HUES64 (cell line): Measurements from ENCODE around the gene DCBLD2.
"Not testable (repeated sequence)": the region's sequence is repeated elsewhere in the genome, so short reads cannot be mapped to it uniquely, and the experiment has no call there.

Source experiments
- H3K27ac ChIP-seq: 2 replicates; pipeline ENCODE4 v1.7.0; 2013; ENCODE audit warnings: low read depth, low read length, inconsistent platforms
- H3K27me3 ChIP-seq: 2 replicates; pipeline ENCODE4 v1.6.1; 2013; ENCODE audit warnings: mild to moderate bottlenecking, low read length; ENCODE audit not compliant: insufficient read depth
- H3K36me3 ChIP-seq: 2 replicates; pipeline ENCODE4 v1.6.1; 2013; ENCODE audit warnings: mild to moderate bottlenecking, low read length; ENCODE audit not compliant: insufficient read depth
- H3K4me1 ChIP-seq: 2 replicates; pipeline ENCODE4 v1.6.1; 2013; ENCODE audit warnings: mild to moderate bottlenecking, low read length, moderate library complexity; ENCODE audit not compliant: insufficient read depth
- H3K4me3 ChIP-seq: 2 replicates; pipeline ENCODE4 v1.5.1; 2013; ENCODE audit warnings: mild to moderate bottlenecking, low read length, moderate library complexity
- H3K9ac ChIP-seq: 2 replicates; pipeline ENCODE4 v1.6.1; 2013; ENCODE audit warnings: mild to moderate bottlenecking, low read depth, low read length
- H3K9me3 ChIP-seq: 2 replicates; pipeline ENCODE4 v1.6.1; 2013; ENCODE audit warnings: low read depth, low read length; ENCODE audit not compliant: insufficient read depth
- WGBS: fragments of 150-250, 120-280 bp; methylation state at CpG from one replicate; pipeline ENCODE4 v1.1.7; 2013; ENCODE audit warnings: missing lambda C conversion rate; 5-methylcytosine and 5-hydroxymethylcytosine counted together

Gene DCBLD2

DNA sequence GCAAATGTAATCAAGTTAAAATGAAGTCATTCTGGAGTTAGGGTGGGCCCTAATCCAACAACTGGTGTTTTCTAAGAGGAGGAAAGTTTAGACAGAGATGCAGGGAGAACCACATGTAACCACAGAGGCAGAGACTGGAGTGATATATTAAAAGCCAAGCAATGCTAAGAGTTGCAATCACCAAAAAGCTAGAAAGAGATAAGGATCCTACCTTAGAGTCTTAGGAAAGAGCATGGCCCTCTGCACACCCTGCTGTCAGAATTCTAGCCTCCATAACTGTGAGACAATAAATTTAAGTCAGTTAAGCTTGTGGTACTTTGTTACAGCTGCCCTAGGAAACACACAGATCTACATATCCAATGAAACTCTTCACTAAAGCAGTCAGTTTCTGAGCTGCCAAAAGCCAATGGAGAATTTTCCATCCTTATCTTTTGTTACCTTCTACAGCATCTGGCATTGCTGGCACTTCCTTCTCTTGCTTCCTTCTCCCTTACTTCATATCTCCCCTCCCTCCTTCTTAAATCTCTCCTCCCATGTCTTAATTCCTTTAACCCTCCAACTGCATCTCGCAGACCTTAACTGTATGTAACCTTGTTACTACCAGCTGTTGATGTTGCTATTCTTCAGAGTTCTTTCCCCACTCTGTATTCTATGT, 11.2 kb downstream of the DCBLD2 start:
- H3K4me3 ChIP-seq: no peak overlapping the region
- no peak overlapping the region for H3K27ac ChIP-seq
- no peaks in the 10 kb centered on the region for H3K27me3 ChIP-seq
- no peak overlapping the region for H3K9ac ChIP-seq
- no peaks in the 10 kb centered on the region for H3K9me3 ChIP-seq
- 94% methylated on average over 1 of the region's 1 CpG for WGBS
- no peaks in the 10 kb centered on the region for H3K36me3 ChIP-seq
- peaks cover 70% of the 10 kb centered on the region for H3K4me1 ChIP-seq

DNA sequence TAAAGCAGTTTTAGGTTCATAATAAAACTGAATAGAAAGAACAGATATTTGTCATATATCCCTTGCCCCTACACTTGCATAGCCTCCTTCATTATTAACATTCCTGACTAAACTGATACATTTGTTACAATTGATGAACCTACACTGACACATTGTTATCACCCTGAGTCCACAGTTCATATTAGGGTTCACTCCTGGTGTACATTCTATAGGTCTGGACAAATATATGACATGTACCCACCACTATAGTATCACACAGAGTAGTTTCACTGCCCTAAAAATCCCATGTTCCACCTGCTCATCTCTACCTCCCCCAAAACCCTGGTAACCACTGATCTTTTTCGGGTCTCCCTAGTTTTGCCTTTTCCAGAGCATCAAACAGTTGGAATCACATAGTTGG, 13.8 kb downstream of the DCBLD2 start:
- H3K36me3 ChIP-seq: no peaks in the 10 kb centered on the region
- no peak overlapping the region for H3K27ac ChIP-seq
- 97% methylated on average over 1 of the region's 1 CpG for WGBS
- H3K4me3 ChIP-seq: no peak overlapping the region
- no peak overlapping the region for H3K9ac ChIP-seq
- H3K4me1 ChIP-seq: peaks cover 68% of the 10 kb centered on the region
- no peaks in the 10 kb centered on the region for H3K27me3 ChIP-seq
- H3K9me3 ChIP-seq: no peaks in the 10 kb centered on the region

DNA sequence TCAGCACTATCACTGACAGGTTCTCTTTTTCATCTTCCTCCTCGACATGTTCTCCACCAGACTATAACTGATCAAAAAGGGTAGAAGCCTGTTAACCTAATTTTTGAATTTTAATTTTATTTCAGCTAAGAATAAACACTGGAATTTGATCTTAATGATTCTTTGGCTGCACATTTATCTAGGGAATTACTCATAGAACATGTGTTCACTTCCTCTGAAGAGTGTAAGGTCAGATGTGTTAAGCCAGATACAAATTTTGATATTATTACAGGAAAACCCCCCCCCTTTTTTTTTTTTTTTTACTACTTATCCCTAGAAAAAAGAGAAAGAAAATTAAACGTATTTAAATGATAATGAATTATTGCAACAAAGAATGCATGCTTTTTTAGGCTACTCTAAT, 15.0 kb downstream of the DCBLD2 start:
- Histone ChIP-seq H3K27ac (no peak overlapping the region), H3K36me3 (peaks cover 3% of the 10 kb centered on the region), H3K9me3 (no peaks in the 10 kb centered on the region), H3K4me3 (no peak overlapping the region), H3K4me1 (peaks cover 56% of the 10 kb centered on the region), H3K9ac (no peak overlapping the region), H3K27me3 (no peaks in the 10 kb centered on the region)
- 91% methylated on average over 1 of the region's 2 CpGs for WGBS

DNA sequence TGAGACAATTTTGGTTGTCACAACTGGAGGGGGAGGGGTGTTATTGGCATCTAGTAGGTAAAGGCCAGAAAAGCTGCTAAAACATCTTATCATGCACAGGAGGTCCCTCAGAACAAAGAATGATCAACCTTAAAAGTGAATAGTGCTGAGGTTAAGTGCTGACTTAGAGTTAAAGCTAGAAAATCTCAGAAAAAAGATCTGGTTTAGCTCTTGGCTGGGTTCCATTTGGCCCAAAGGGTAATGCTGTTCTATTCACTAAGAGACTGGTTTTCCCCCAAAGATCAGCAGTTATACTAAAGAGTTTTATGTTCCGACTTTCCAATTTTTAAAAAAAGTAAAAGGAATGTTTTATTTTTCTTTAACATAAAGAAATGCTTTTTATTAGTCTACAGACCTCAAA, 15.6 kb downstream of the DCBLD2 start:
- Histone ChIP-seq H3K4me3 (peak overlapping the region; percentile 8; the same call in 1 of the 2 replicates), H3K9me3 (no peaks in the 10 kb centered on the region), H3K27ac (no peak overlapping the region), H3K9ac (no peak overlapping the region), H3K27me3 (no peaks in the 10 kb centered on the region), H3K36me3 (peaks cover 10% of the 10 kb centered on the region), H3K4me1 (peaks cover 49% of the 10 kb centered on the region)
- WGBS: no CpG with 5 or more reads among the region's 1 CpG

DNA sequence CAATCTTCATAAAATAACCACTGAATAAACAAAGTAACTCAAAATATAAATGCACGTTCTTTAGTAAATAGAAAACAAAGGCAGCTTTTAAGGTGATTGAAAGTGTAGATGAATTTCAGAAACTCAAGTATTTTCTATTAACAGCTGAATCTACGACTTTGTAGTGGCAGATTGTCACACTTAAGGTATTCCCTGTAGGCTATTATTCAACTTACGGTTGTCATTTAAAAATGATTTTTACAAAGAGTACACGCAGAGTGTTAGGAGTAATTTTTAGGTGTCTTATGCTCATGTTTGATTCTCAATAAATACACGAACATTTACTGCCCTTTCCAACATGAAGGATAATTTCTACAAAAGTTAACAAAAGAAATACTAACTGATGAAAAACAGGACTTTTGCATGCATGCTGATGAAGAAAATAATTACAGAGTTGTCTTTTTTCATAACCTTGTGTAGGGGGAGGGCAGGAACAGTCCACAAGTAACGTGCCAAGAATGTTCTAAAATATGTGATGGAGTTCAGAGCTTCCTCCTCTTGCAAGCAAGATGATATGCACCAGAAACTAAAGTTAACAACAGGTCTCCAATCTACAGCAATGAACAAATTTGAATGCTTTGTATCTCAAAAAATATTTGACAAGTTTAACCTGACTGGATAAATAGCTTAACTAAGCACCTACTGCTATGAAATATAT, 16.7 kb downstream of the DCBLD2 start:
- 74% methylated on average over 5 of the region's 6 CpGs for WGBS
- Histone ChIP-seq H3K9ac (no peak overlapping the region), H3K4me3 (no peak overlapping the region), H3K9me3 (no peaks in the 10 kb centered on the region), H3K36me3 (peaks cover 20% of the 10 kb centered on the region), H3K27me3 (no peaks in the 10 kb centered on the region), H3K27ac (peak overlapping the region; percentile 28; the same call in 1 of the 2 replicates), H3K4me1 (peaks cover 42% of the 10 kb centered on the region)

DNA sequence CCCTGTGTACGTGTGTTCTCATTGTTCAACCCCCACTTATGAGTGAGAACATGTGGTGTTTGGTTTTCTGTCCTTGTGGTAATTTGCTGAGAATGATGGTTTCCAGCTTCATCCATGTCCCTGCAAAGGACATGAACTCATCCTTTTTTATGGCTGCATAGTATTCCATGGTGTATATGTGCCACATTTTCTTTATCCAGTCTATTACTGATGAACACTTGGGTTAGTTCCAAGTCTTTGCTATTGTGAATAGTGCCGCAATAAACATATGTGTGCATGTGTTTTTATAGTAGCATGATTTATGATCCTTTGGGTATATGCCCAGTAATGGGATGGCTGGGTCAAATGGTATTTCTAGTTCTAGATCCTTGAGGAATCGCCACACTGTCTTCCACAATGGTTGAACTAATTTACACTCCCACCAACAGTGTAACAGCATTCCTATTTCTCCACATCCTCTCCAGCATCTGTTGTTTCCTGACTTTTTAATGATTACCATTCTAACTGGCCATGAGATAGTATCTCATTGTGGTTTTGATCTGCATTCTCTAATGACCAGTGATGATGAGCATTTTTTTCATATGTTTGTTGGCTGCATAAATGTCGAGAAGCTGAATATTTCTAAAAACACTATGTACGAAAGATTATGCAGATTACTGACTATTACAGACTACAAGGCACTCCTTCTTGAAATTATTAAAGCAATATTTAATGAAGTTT, 18.7 kb downstream of the DCBLD2 start:
- not testable (repeated sequence) for H3K4me3 ChIP-seq, H3K9ac ChIP-seq, H3K9me3 ChIP-seq, H3K27me3 ChIP-seq, H3K27ac ChIP-seq
- 100% methylated on average over 2 of the region's 5 CpGs for WGBS
- Histone ChIP-seq H3K36me3 (peaks cover 32% of the 10 kb centered on the region), H3K4me1 (peaks cover 32% of the 10 kb centered on the region)

DNA sequence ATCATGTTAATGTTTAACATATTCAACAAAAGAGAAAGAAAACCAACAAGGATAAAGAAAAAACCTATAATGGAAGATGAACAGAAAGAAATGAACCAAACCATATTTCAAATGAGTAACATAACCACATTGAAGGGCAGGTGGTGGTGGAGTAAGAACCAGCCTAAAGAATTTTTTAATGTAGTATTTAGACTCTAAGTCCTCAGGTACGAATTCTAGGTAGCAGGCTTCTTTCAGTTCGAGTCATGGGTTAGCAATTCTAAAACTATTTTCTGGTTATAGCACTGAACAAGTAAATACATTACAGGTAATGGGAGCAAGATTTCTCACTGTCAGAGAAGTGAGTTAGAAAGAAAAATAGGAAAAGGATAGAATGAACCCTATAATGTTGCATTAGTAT, 24.4 kb downstream of the DCBLD2 start:
- Histone ChIP-seq H3K27ac (no peak overlapping the region), H3K4me1 (no peaks in the 10 kb centered on the region; the same call in 1 of the 2 replicates), H3K36me3 (peaks cover 55% of the 10 kb centered on the region), H3K4me3 (no peak overlapping the region), H3K9ac (no peak overlapping the region), H3K27me3 (no peaks in the 10 kb centered on the region), H3K9me3 (no peaks in the 10 kb centered on the region)
- WGBS: 94% methylated on average over 2 of the region's 2 CpGs

DNA sequence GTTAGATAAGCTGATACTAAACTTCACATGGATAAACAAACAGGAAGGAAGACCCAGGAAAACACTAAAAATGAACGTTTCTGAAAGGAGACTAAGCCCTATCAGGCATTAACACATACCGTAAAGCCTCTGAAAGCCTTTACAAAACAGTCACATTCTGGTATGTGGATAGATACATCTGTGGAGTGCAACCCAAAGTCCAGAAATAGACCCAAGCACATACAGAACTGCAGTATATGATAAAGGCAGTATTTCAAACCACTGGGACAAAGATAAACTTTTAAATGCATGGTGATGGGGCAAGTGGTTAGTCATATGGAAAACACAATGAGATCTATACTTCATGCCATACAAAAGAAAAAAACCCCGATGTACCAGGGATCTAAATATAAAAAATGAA, 26.0 kb downstream of the DCBLD2 start:
- Histone ChIP-seq H3K4me3 (no peak overlapping the region), H3K9ac (no peak overlapping the region), H3K27me3 (no peaks in the 10 kb centered on the region), H3K36me3 (peaks cover 54% of the 10 kb centered on the region), H3K9me3 (no peaks in the 10 kb centered on the region), H3K4me1 (no peaks in the 10 kb centered on the region; the same call in 1 of the 2 replicates), H3K27ac (no peak overlapping the region)
- WGBS: 49% methylated on average over 2 of the region's 3 CpGs

DNA sequence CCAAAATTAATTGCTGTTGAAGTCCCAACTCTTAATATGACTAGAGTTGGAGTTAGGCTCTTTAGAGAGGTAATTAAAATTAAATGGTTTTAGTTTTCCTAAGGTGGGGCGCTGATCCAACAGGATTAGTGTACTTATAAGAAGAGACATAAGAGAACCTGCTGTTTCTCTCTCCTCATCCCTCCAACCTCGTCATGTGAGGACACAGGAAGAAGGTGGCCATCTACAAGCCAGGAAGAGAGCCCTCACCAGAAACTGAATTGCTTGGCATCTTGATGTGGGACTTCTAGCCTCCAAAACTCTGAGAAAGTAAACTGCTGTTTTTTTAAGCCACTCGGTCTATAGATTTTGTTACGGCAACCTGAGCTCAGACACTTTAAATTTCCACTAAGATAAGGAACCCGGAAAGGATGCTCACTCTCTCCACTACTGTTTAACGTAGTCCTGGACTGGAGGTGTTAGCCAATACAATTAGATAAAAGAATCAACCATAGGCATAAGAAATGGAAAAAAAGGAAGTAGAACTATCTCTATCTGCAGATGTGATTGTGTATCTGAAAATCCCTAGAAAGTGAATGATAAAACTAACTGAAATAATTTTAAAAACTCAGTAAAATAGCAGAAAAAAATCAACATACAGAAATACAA, 26.8 kb downstream of the DCBLD2 start:
- Histone ChIP-seq H3K9me3 (no peaks in the 10 kb centered on the region), H3K4me3 (no peak overlapping the region), H3K4me1 (no peaks in the 10 kb centered on the region; the same call in 1 of the 2 replicates), H3K27ac (no peak overlapping the region), H3K27me3 (no peaks in the 10 kb centered on the region), H3K9ac (no peak overlapping the region), H3K36me3 (peaks cover 47% of the 10 kb centered on the region)
- 85% methylated on average over 5 of the region's 6 CpGs for WGBS

DNA sequence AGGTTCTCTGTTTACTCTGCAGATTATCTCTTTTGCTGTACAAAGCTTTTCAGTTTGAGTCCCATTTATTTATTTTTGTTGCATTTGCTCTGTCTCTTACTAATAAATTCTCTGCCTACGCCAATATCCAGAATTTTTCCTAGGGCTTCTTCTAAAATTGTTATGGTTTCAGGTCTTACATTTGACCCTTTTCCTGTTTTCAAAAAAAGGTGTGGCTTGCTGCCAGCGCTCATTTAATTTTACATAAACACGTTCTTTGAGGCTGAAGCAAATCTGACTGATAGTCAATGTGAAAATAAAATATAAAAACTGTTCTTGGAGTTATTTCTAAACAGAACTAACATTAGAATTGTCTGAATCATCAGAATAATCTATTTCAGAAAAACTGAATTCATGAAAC, 32.1 kb downstream of the DCBLD2 start:
- no peaks in the 10 kb centered on the region for H3K27me3 ChIP-seq
- 97% methylated on average over 2 of the region's 3 CpGs for WGBS
- no peak overlapping the region for H3K27ac ChIP-seq

DNA sequence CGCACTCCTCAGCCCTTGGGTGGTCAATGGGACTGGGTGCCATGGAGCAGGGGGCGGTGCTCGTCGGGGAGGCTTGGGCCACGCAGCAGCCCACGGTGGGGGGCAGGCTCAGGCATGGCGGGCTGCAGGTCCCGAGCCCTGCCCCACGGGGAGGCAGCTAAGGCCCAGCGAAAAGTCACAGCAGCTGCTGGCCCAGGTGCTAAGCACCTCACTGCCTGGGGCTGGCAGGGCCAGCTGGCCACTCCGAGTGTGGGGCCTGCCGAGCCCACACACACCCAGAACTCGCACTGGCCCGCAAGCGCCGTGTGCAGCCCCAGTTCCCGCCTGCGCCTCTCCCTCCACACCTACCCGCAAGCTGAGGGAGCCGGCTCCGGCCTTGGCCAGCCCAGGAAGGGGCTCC, 43.5 kb downstream of the DCBLD2 start:
- H3K4me3 ChIP-seq, H3K27ac ChIP-seq, H3K27me3 ChIP-seq, H3K4me1 ChIP-seq, H3K9ac ChIP-seq, H3K9me3 ChIP-seq: not testable (repeated sequence)
- H3K36me3 ChIP-seq: peaks cover 18% of the 10 kb centered on the region
- WGBS: 89% methylated on average over 21 of the region's 21 CpGs

More for the DNA sequence above, 32.1 kb downstream of the DCBLD2 start:
- peaks cover 33% of the 10 kb centered on the region for H3K36me3 ChIP-seq
- H3K9me3 ChIP-seq: peaks cover 12% of the 10 kb centered on the region
- no peak overlapping the region for H3K9ac ChIP-seq
- no peaks in the 10 kb centered on the region for H3K4me1 ChIP-seq
- no peak overlapping the region for H3K4me3 ChIP-seq
